Fibroblast of pulmonary artery (primary cell): Measurements from ENCODE around the gene TUBGCP6.

Experiments
- DNase-seq: peaks from one replicate; pipeline ENCODE4 v3.0.0-alpha.2; 2010; ENCODE audit warnings: low read depth
- H3K4me3 ChIP-seq: replicated peaks from 2 replicates; pipeline ENCODE4 v1.5.1; 2011; ENCODE audit warnings: low read depth, mild to moderate bottlenecking, control low read depth, low read length, moderate library complexity
- CTCF ChIP-seq: IDR thresholded peaks from 2 replicates; pipeline ENCODE4 v1.5.1; 2011; ENCODE audit warnings: mild to moderate bottlenecking, control low read depth, low read length, inconsistent platforms; ENCODE audit errors: missing control alignments

TUBGCP6 gene

GRCh38 chr22:50283821-50284220 lies 39.0 kb upstream of the TUBGCP6 start:
- no peak overlapping the region for H3K4me3 ChIP-seq
- no peak for DNase-seq
- TF ChIP-seq CTCF, result no peak

GRCh38 chr22:50282361-50283155 lies 37.7 kb upstream of the TUBGCP6 start:
- no peak overlapping the region for H3K4me3 ChIP-seq
- no peak for TF ChIP-seq CTCF
- DNase-seq, result peak; percentile 53

- no peak overlapping the region for H3K4me3 ChIP-seq
- no peak for TF ChIP-seq CTCF
- no peak for DNase-seq
Measured at GRCh38 chr22:50281957-50282356, 37.1 kb upstream of the TUBGCP6 start.

GRCh38 chr22:50281384-50281760 lies 36.5 kb upstream of the TUBGCP6 start:
- no peak for DNase-seq
- TF ChIP-seq CTCF, result no peak
- no peak overlapping the region for H3K4me3 ChIP-seq

- no peak overlapping the region for H3K4me3 ChIP-seq
- TF ChIP-seq CTCF, result no peak
- no peak for DNase-seq
Measured at GRCh38 chr22:50280708-50281383, 36.0 kb upstream of the TUBGCP6 start.

GRCh38 chr22:50280022-50280707 lies 35.3 kb upstream of the TUBGCP6 start:
- TF ChIP-seq CTCF, result no peak
- no peak overlapping the region for H3K4me3 ChIP-seq
- no peak for DNase-seq
